Erythroblast (primary cell): Measurements from ENCODE around the gene ECEL1.
"Not testable (repeated sequence)": the region's sequence is repeated elsewhere in the genome, so short reads cannot be mapped to it uniquely, and the experiment has no call there.

Experiments
- DNase-seq, 2 experiments: peaks; one replicate each; lab custom pipeline; 2025; lab: John Stamatoyannopoulos, UW
- GATA1 ChIP-seq: IDR thresholded peaks from 2 replicates; pipeline ENCODE4 v1.6.1; 2011; ENCODE audit warnings: low read depth, mild to moderate bottlenecking, control low read depth, low read length, moderate library complexity
- POLR2A ChIP-seq: IDR thresholded peaks from 2 replicates; pipeline ENCODE4 v1.6.1; 2011; ENCODE audit warnings: mild to moderate bottlenecking, low read length

The ECEL1 gene

DNA sequence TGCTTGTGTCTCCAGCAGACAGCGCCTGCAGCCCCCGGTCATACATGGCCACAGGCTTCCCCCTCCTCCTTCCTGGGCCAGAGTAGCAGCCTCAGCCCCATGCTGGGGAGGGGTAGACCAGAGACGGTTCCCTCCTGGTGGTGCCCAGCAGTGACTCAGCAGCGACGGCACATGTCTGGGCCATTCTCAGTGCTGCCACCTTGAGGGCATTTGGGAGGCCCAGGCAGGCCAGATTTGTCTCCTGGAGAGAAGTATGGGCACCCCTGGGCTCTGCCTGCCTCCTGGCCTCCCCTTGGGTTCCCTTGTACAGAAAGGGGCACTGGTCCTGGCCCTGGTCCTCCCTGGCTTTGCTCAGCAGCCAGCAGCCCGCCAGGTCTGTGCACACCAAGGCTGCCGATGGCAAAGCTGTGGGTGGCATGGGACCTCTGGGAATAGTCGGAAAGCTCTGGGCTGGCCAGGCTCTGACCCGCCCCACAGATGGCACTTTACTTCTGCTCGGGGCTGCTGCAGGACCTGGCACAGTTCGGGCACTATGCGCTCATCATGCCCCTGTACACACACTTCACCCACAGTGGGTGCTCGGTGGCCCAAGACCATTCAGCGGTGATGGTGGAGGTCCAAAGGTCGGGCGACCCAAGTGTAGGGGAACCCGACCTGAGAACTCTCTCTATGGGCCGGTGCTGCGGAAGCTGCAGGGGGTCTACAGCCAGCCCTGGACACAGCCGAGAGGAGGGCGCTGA, 43.1 kb downstream of the ECEL1 start:
- DNase-seq: peak; percentile 56 to 67
- no peak for TF ChIP-seq GATA1

DNA sequence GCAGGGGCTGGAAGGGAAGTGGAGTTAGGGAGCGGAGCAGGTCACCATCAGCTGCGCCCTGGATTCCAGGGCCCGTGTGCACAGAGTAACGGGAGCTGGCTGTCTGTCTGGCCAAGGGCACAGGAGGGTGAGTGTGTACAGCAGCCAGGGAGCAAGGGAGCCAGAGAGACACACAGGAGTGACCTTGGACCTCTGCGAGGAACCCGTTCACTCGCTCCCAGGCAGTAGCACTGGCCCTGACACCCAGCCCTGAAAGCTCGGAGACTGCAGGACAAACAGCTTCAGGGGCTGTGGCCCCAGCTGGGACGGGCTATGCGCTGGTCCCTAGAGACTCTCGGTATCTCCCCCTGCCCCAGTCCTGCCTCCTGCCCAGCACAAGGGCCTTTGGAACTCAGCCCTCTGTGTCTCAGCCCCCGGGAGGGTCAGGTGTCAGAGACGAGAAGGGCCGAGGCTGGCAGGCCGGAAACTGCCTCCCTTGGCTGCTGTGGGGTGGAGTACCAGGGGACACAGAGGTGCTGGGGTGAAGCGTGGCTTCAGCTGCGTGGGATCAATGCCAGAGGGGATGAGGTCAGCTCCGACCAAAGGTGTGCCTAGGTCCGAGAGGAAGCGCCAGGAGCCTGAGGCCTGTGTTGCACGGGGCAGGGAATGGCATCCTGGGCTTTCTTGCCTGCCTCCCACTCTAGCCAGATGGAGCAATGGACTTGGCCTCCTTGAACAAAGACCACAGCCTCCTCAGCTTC, 43.8 kb downstream of the ECEL1 start:
- DNase-seq: not testable (repeated sequence)

DNA sequence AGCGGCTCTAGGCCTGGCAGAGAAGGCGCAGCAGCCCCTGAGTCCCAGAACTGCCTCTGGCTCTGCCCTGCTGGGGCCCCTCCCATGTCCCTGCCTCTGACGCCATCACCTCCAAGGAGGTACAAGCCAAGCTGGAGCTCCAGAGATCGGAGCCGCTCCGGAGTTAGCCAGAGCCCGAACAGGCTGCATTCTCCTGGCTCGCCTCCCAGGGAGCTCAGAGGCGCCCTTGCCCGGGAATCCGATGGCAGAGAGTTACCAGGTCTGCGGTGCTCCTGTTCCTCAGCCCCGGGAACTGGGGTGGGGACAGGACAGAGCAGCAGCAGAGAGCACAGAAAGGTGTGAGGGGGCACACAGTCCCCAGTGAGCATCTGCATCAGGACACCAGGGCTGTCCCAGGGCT, 44.6 kb downstream of the ECEL1 start:
- DNase-seq: not testable (repeated sequence)

DNA sequence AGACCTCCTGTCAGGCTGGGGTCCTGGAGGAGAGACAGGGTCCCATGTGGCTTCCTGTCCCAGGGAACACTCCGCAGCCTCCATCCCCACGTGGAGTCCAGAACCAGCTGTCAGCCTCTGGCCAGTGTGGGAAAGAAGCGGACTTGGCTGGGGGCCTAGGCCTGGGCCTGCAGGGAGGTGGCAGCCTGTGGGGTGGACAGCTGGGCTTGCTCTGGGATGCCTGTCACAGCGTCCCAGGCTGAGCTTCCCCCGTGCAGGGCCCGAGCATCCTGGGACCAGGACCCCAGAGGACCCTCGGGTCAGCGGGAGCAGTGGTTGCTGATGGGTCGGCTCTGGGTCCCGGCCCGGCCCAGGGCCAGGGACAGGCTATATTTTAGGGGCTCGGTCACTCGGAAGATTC, 45.2 kb downstream of the ECEL1 start:
- DNase-seq: not testable (repeated sequence)

DNA sequence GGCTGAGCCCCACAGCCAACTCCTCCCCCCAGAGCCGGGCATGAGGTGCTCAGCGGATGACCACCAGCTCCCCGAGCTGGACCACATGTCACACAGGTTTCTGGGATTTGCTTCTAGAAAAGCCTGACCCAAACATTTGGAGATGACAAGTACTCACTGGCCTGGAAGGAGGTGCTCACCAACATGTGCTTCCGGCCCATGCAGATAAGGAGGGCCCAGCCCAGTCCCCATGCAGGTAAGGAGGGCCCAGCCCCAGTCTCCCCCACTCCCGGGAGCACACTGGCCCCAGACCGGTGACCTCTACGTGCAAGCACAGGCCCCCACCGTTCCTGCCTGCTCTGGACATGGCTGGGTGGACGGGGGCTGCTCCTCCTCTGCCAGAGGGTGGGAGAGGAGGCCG, 45.7 kb downstream of the ECEL1 start:
- DNase-seq: not testable (repeated sequence)

DNA sequence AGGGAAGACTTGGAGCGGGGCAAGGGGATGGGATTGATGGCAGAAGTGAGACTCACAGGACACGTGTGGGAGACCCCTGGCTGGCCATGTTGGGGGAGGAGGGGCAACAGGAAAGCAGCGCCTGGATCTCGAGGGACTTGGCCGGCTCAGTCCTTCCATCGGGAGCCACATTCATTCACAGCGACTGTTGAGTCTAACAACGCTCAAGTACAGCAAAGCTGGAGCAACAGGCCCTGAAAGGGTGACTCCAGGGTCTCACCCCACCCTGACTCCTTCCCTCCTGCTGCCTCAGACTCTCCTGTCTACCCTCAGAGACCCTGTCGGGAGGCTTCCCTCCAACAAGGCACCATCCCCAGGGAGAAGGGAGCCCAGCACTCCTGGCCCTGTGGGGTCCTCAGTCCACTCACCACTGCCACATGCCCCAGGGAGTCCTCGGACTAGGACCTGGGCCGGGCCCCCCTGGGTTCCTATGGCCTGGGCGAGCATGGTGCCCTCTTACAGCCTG, 46.4 kb downstream of the ECEL1 start:
- no peak for TF ChIP-seq GATA1
- TF ChIP-seq POLR2A: no peak
- no peak for DNase-seq

DNA sequence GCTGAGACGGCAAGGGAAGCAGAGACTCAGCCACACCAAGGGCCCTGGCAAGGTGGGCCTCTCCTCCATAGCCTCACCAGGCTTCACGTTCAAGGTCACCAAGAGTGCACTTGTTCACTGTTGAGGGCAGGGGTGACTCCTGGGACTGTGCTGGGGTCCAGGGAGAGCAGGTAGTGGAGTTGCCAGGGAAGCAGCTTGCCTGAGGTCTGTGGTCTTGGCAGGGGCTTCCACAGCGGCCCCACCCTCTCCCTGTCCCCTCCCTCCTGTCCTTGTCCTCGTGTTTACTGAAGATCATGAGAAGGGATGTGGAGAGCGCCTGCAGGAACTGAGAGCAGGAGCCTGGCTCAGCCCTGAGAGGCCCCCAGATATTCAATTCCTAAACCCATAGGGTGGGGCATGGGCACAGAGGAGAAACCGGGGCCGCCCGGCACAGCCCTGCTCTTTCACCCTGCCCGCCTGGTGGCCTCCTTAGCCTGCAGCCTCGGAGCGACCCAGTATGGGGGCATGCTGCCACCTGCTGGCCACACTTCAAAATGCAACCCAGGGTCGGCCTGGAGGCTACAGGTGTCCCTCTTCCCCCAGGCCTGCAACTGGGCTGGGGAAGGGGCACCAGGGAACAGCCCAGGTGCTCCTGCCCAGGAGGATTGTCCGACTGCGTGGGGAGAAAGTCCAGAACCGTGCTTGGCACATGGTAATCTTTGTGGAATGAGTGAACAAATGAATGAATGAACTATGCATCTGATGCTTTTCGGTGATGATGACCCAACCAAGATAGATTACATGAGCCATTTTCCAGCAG, 47.2 kb downstream of the ECEL1 start:
- peak; percentile 63 to 84 for DNase-seq

DNA sequence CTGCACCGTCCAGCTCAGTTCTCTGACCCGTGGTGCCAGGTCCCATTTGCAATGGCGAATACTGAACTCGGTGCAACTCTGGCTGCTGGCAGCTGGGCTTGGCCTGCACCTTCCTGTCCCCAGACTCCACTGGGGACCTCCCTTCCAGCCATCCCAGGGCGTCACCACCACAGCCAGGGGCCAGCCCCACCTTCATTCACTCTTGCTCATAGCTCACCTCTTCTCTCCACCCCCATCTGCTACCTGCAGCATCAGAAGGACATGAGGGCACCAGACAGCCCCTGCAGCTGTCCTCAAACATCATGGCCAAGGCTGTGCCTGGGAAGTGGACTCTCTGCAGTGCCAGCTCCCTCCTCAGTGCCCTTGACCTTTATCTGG, 47.9 kb downstream of the ECEL1 start:
- no peak for DNase-seq
- TF ChIP-seq POLR2A (no peak), GATA1 (no peak)

DNA sequence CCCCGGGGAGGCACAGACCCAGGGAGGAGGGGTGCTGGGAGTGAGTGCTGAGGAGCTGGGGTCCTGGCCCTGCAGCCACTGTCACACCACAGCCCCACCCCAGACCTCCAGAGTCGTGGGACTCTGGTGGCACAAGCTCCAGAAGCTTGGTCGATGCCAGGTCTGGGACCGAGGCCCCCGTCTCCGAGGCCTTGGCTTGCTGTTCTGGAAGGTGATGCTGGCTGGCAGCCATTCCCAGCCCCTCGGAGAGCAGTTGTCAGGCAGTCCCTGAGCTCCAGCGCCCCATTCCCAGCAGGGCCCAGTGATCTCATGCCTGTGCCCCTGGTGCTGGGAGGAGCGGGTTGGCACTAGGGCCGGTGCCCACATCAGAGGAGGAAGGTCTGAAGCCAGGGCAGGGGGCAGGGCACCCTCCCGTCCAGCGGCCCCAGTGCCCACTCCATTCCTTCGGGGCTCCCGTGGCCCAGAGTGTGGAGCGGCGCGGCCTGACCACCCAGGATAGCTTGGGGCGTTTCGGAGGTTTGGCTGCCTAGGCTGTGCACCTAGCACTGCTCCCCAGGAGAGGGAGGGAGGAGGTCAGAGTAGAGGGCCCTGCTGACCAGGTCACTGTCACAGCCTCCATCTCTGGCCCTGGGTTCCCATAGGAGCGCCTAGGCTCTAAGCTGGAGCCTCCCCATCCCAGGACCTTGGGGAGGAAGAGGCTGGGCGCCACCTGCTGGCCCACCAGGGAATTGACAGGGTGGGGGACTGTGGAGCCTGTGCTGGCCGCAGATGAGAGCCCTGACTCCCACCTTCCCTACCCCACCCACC, 48.5 kb downstream of the ECEL1 start:
- peak; percentile 26 to 60 for DNase-seq

DNA sequence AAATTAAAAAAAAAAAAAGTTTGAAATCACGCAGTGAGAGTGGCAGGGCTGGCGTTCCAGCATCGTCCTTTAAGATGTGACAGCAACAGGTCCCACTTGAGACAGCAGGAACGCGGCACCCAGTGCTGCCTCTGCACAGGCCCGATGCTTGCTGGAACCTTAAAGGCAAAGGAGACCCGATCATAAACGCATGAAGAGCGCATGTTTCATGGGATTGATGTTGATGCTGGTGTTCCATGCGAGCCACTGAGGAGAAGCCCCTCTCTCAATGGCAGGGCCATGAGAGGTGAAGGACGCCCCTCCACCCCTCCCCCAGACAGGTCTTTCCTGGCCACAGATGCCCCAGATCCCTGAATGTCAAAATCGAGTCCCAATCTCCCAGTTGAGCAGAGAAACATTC, 49.5 kb downstream of the ECEL1 start:
- no peak for DNase-seq

More for the DNA sequence above, 48.5 kb downstream of the ECEL1 start:
- TF ChIP-seq GATA1 (no peak), POLR2A (no peak)

DNA sequence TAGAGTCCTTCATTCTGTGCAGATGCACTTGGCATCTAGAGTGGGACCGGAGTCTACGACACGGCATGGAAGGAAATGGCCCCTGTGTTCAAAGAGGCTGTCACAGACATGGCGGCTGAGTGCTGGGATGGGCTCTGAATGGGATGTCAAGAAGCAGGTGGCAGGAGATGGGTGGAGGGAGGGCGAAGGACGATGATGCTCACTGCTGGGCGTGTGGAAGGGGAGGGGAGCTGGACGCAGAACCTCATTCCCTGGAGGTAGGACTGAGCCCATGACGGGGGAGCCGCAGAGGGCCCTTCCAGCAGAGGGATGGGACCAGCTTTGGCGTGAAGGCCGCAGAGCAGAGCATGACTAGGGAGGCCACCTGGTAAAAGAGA, 50.5 kb downstream of the ECEL1 start:
- no peak for DNase-seq
- TF ChIP-seq POLR2A (no peak), GATA1 (no peak)

More for the DNA sequence above, 49.5 kb downstream of the ECEL1 start:
- TF ChIP-seq POLR2A (no peak), GATA1 (no peak)

DNA sequence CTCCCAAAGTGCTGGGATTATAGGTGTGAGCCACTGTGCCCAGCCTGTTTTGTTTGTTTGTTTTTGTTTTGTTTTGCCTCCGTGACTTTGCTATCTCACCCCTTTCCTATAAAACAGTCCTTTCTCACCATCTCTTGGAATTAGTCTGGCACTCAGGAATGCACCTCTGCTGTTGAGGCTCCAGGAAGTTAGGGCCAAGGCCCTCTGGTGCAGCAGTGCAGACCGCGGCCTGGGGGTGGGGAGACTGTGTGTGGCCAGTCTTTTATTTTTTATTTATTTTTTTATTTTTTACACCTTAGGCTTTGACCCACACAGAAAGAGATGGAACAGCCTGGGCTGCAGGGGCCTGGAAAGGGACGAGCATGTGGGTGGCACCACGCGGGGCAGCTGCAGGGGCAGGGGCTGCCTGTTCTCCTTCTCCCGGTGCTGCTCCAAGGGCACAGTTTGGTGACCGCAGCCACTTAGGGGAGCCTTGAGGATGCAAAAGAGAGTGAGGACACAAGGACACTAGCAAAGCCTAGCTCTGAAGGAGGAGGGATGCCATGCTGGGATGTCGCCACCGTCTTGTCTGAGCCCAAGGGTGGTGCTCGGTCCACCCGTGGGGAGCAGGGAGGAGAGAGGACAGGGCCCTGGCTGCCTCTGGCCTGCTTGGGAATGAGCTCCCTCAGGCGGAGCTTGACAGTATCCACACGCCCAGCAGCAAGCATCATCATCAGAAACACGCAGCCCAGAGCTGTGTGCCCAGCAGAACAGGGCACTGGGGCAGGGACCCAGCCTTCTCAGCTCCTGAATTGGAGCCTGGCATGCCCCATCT, 51.0 kb downstream of the ECEL1 start:
- TF ChIP-seq GATA1 (no peak), POLR2A (no peak)
- DNase-seq: no peak

DNA sequence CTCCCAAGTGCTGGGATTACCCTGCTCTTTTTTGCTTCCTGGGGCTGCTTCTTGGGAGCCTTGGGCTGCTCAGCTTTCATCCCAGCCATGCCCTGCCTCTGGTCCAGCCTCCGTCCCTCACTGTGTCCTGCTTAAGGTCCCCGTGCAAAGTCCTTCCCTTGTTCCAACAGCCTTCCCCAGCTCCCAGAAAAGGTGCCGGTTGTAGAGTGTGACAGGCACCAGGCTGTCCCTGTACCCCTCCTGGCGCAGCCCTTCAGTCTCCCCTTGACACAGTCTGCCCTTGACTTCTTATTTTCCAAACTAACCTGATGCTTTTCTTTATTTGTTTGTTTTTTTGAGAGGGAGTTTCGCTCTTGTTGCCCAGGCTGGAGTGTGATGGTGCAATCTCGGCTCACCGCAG, 51.8 kb downstream of the ECEL1 start:
- DNase-seq: no peak
- no peak for TF ChIP-seq GATA1
